Right lobe of liver (tissue), 4 donors: ENCODE measurements around the gene DZIP1L.

ENCODE experiments used
- POLR2A ChIP-seq: fragments of 450-650 bp; IDR thresholded peaks from one replicate; pipeline ENCODE4 v1.6.1; 2017; ENCODE audit warnings: antibody characterized with exemption, mild to moderate bottlenecking
- TF ChIP-seq, protein P1 (sequence below), 4 donors: fragments of 200-600 bp in 3 of 4; fragments of 450-650 bp in 1 of 4; IDR thresholded peaks; one replicate each; pipeline versions ENCODE4 v1.5.1 to v1.8.0; 2016 to 2022; ENCODE audit warnings: antibody characterized with exemption in 4 of 4, mild to moderate bottlenecking in 2 of 4
- donor health status: DM: no; HTN: no; CAD: no.
- donor health status: DM: no; HTN: no; CAD: no.
- donor health status: DM: no; HTN: yes; CAD: no.

DNA sequence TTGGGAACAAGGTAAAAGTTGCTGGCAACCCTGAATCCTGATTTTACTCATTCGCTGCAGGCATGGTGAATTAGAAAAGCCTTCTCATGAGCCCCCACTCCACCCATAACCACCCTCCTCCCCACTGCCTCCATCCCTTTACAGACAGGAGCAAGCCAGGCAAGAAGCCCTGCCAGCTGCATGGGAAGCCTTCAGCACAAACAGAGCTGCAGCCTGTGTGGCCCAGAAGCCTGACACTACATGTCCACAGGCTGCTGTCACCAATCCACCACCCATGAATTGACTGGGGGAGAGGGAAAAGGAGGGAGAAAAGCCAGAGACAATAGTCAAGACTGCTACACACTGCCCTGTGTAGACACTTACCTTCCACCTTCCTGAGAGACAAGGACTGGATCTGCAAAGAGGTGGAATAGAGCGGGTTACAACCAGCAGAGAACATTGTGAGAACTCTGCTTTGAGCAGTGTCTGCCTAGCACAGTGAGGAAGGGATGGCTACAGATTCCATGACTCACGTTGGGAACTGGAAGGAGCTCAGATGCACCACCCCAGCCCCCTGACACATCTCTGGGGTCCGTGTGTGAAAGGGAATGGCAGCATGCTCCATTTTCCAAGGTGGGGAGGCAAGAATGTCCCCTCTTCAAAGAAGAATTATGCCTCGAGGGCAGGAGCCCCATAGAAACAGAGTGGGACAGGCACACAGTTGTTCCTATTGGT is 33.9 kb downstream of the DZIP1L start:
- TF ChIP-seq, protein P1, sequence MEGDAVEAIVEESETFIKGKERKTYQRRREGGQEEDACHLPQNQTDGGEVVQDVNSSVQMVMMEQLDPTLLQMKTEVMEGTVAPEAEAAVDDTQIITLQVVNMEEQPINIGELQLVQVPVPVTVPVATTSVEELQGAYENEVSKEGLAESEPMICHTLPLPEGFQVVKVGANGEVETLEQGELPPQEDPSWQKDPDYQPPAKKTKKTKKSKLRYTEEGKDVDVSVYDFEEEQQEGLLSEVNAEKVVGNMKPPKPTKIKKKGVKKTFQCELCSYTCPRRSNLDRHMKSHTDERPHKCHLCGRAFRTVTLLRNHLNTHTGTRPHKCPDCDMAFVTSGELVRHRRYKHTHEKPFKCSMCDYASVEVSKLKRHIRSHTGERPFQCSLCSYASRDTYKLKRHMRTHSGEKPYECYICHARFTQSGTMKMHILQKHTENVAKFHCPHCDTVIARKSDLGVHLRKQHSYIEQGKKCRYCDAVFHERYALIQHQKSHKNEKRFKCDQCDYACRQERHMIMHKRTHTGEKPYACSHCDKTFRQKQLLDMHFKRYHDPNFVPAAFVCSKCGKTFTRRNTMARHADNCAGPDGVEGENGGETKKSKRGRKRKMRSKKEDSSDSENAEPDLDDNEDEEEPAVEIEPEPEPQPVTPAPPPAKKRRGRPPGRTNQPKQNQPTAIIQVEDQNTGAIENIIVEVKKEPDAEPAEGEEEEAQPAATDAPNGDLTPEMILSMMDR (IDR thresholded peaks at IDR 0.05) = no peak
- no peak for TF ChIP-seq POLR2A
